Neural progenitor cell (in vitro differentiated cells): Measurements from ENCODE around the gene RAB23. TPM values are rescaled to one million over a fixed set of nuclear protein-coding genes. Genes with fewer than 3 reads are reported as not detected.

Experiments used
- DNase-seq: peaks from one replicate; pipeline ENCODE4 v3.0.0-alpha.2; 2016; ENCODE audit warnings: low spot score
- H2AFZ ChIP-seq: fragments of 200-600 bp; sonication (generic); replicated peaks from 2 replicates; pipeline ENCODE4 v1.6.1; 2016; ENCODE audit warnings: antibody characterized with exemption
- H3F3A ChIP-seq: fragments of 200-600 bp; sonication (generic); 2 replicates; pipeline ENCODE4 v1.6.1; 2016; ENCODE audit warnings: antibody characterized with exemption, low read depth
- H3K27ac ChIP-seq: fragments of 200-600 bp; sonication (generic); 2 replicates; pipeline ENCODE4 v1.5.1; 2016; ENCODE audit warnings: mild to moderate bottlenecking
- H3K27me3 ChIP-seq: fragments of 200-600 bp; sonication (generic); 2 replicates; pipeline ENCODE4 v1.6.1; 2016; ENCODE audit warnings: mild to moderate bottlenecking, moderate library complexity
- H3K36me3 ChIP-seq: fragments of 200-600 bp; sonication (generic); 2 replicates; pipeline ENCODE4 v1.5.1; 2016
- H3K4me1 ChIP-seq: fragments of 200-600 bp; sonication (generic); 2 replicates; pipeline ENCODE4 v1.6.1; 2016; ENCODE audit warnings: mixed run types
- H3K4me2 ChIP-seq: fragments of 200-600 bp; sonication (generic); 2 replicates; pipeline ENCODE4 v1.6.1; 2016
- H3K4me3 ChIP-seq: fragments of 200-600 bp; sonication (generic); 2 replicates; pipeline ENCODE4 v1.5.1; 2016
- H3K79me2 ChIP-seq: fragments of 200-600 bp; sonication (generic); 2 replicates; pipeline ENCODE4 v1.6.1; 2016; ENCODE audit warnings: low read depth
- H3K9ac ChIP-seq: fragments of 200-600 bp; sonication (generic); 2 replicates; pipeline ENCODE4 v1.6.1; 2016
- H3K9me3 ChIP-seq: fragments of 200-600 bp; sonication (generic); 2 replicates; pipeline ENCODE4 v1.5.1; 2016; ENCODE audit warnings: low read depth
- H4K20me1 ChIP-seq: fragments of 200-600 bp; sonication (generic); 2 replicates; pipeline ENCODE4 v1.6.1; 2016; ENCODE audit warnings: low read depth
- H3K27ac Mint-ChIP-seq: 3 replicates; pipeline ENCODE4 v1.8.0; 2021; ENCODE audit warnings: mixed read lengths
- H3K27me3 Mint-ChIP-seq: 2 replicates; pipeline ENCODE4 v1.8.0; 2022; ENCODE audit warnings: low read depth, mild to moderate bottlenecking, inconsistent platforms, moderate library complexity, mixed read lengths; ENCODE audit not compliant: insufficient read depth
- H3K36me3 Mint-ChIP-seq: 3 replicates; pipeline ENCODE4 v1.8.0; 2021; ENCODE audit warnings: mixed read lengths
- H3K4me1 Mint-ChIP-seq: 3 replicates; pipeline ENCODE4 v1.8.0; 2021; ENCODE audit warnings: mixed read lengths
- H3K4me3 Mint-ChIP-seq: 3 replicates; pipeline ENCODE4 v1.8.0; 2021; ENCODE audit warnings: mild to moderate bottlenecking, moderate library complexity, mixed read lengths
- H3K9me3 Mint-ChIP-seq: 3 replicates; pipeline ENCODE4 v1.8.0; 2020; ENCODE audit warnings: mixed read lengths
- EZH2 ChIP-seq: fragments of 200-600 bp; sonication (generic); IDR thresholded peaks from 2 replicates; pipeline ENCODE4 v1.6.1; 2017; ENCODE audit warnings: antibody characterized with exemption, mild to moderate bottlenecking, moderate library complexity
- EZH2phosphoT487 ChIP-seq: fragments of 200-600 bp; sonication (generic); IDR thresholded peaks from 2 replicates; pipeline ENCODE4 v1.6.1; 2017; ENCODE audit warnings: antibody characterized with exemption
- total RNA-seq: library from RNA; depleted of rRNA; stranded (reverse); fragments of >200 nt; gene quantifications from 2 replicates; pipeline ENCODE4 v1.2.3, GENCODE V29; 2015; ENCODE audit warnings: low replicate concordance
- TF ChIP-seq, protein P1 (sequence below): fragments of 200-600 bp; sonication (generic); IDR thresholded peaks from 2 replicates; pipeline ENCODE4 v1.5.1; 2017; ENCODE audit warnings: antibody characterized with exemption, mild to moderate bottlenecking

The RAB23 gene
- total RNA-seq, 1 donor from 2014 or later, result 43.7 TPM

DNA sequence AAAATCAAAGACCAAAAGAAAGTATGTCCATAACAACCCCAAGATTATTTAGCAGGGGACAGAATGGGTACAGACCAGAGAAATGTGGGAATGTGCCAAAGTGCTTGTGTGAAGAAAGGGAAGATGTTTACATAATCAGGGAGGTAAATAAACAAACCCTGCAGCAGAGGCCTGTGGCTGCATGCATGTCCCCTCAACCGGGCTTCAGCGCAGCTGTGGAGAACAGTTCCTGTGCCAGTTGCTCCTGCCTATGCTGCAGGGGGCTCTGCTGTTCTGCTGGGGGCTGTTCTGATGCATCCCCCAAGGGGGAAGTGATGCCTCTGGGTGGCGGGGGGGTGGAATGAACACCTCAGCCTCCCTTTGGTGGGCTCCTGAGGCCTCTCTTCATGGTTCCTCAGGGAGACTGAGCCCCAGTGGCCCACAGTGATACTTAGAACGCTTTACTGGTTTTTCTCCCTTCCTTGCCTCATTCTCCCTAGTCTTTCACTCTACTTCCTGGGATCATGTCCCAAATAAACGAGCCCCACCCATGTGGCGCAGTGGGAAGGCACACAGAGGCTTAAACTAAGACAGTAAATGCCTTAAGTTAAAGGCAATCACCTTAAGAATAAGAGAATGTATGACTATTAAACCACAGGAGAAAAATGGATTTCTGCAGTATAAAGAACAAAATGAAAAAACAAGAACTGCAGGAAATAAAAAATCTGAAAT is 23.0 kb downstream of the RAB23 start:
- H3K4me3 ChIP-seq, result no peak overlapping the region
- no peak overlapping the region for H2AFZ ChIP-seq
- peaks cover 12% of the 10 kb centered on the region for H3K4me1 ChIP-seq
- no peaks in the 10 kb centered on the region for H3K9me3 Mint-ChIP-seq
- peaks cover 23% of the 10 kb centered on the region for H3K79me2 ChIP-seq
- H3K27me3 Mint-ChIP-seq, result peaks cover 2% of the 10 kb centered on the region
- H3K4me2 ChIP-seq, result no peak overlapping the region
- no peak overlapping the region for H3K4me3 Mint-ChIP-seq
- H3K36me3 ChIP-seq, result no peaks in the 10 kb centered on the region
- H3F3A ChIP-seq, result no peaks in the 10 kb centered on the region
- no peak for TF ChIP-seq EZH2
- TF ChIP-seq EZH2phosphoT487, result no peak
- TF ChIP-seq, protein P1, sequence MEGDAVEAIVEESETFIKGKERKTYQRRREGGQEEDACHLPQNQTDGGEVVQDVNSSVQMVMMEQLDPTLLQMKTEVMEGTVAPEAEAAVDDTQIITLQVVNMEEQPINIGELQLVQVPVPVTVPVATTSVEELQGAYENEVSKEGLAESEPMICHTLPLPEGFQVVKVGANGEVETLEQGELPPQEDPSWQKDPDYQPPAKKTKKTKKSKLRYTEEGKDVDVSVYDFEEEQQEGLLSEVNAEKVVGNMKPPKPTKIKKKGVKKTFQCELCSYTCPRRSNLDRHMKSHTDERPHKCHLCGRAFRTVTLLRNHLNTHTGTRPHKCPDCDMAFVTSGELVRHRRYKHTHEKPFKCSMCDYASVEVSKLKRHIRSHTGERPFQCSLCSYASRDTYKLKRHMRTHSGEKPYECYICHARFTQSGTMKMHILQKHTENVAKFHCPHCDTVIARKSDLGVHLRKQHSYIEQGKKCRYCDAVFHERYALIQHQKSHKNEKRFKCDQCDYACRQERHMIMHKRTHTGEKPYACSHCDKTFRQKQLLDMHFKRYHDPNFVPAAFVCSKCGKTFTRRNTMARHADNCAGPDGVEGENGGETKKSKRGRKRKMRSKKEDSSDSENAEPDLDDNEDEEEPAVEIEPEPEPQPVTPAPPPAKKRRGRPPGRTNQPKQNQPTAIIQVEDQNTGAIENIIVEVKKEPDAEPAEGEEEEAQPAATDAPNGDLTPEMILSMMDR, result no peak
- DNase-seq, result no peak
- no peak overlapping the region for H3K9ac ChIP-seq
- no peaks in the 10 kb centered on the region for H3K9me3 ChIP-seq
- H3K27ac Mint-ChIP-seq, result no peak overlapping the region
- H3K4me1 Mint-ChIP-seq, result peaks cover 4% of the 10 kb centered on the region
- H3K36me3 Mint-ChIP-seq, result peaks cover 15% of the 10 kb centered on the region
- no peaks in the 10 kb centered on the region for H3K27me3 ChIP-seq
- peaks cover 15% of the 10 kb centered on the region for H4K20me1 ChIP-seq
- H3K27ac ChIP-seq, result no peak overlapping the region

- no peak overlapping the region for H3K4me3 Mint-ChIP-seq
- no peaks in the 10 kb centered on the region for H3K4me1 ChIP-seq
- H2AFZ ChIP-seq, result no peak overlapping the region
- TF ChIP-seq, protein P1, result no peak
- no peak for TF ChIP-seq EZH2
- TF ChIP-seq EZH2phosphoT487, result no peak
- H3K4me3 ChIP-seq, result no peak overlapping the region
- no peaks in the 10 kb centered on the region for H3K4me1 Mint-ChIP-seq
- H3K36me3 ChIP-seq, result peaks cover 6% of the 10 kb centered on the region
- H3K9me3 Mint-ChIP-seq, result no peaks in the 10 kb centered on the region
- H3K27ac Mint-ChIP-seq, result no peak overlapping the region
- H3F3A ChIP-seq, result no peaks in the 10 kb centered on the region
- H3K27ac ChIP-seq, result no peak overlapping the region
- H3K27me3 ChIP-seq, result no peaks in the 10 kb centered on the region
- H3K9me3 ChIP-seq, result no peaks in the 10 kb centered on the region
- DNase-seq, result no peak
- H3K79me2 ChIP-seq, result no peaks in the 10 kb centered on the region
- no peak overlapping the region for H3K4me2 ChIP-seq
- no peak overlapping the region for H3K9ac ChIP-seq
- no peaks in the 10 kb centered on the region for H4K20me1 ChIP-seq
- peaks cover 9% of the 10 kb centered on the region for H3K36me3 Mint-ChIP-seq
- H3K27me3 Mint-ChIP-seq, result no peaks in the 10 kb centered on the region
These were observed 26.6 kb downstream of the RAB23 start for GRCh38 chr6:57195457-57195856.

DNA sequence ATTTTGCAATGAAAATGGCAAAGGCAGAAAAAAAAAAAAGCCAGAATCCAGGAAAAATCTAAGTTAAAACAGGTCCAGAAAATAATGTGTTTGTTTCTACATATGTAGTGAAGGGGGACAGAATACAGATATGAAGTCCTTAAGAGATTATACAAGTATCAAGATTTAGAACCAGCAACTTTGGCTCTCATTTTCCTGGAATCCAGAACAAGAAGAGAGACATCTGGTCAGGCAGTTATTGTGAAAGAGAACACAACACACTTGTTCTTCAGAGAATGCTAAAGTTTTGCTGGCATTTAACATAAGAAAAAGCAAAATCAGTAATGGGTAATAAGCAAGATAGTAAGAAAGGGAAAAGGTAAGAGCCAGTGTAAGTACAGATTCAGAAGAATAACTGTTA is 28.9 kb downstream of the RAB23 start:
- no peak overlapping the region for H3K27ac ChIP-seq
- H3K4me1 ChIP-seq, result no peaks in the 10 kb centered on the region
- no peak for TF ChIP-seq EZH2phosphoT487
- TF ChIP-seq, protein P1, result no peak
- TF ChIP-seq EZH2, result no peak
- H3K27ac Mint-ChIP-seq, result no peak overlapping the region
- no peak overlapping the region for H2AFZ ChIP-seq
- H3K9ac ChIP-seq, result no peak overlapping the region
- no peak overlapping the region for H3K4me3 ChIP-seq
- no peaks in the 10 kb centered on the region for H3K9me3 ChIP-seq
- H3K4me3 Mint-ChIP-seq, result no peak overlapping the region
- H3K27me3 ChIP-seq, result no peaks in the 10 kb centered on the region
- H3K4me1 Mint-ChIP-seq, result no peaks in the 10 kb centered on the region
- peaks cover 6% of the 10 kb centered on the region for H3K36me3 ChIP-seq
- H3K9me3 Mint-ChIP-seq, result no peaks in the 10 kb centered on the region
- H4K20me1 ChIP-seq, result no peaks in the 10 kb centered on the region
- DNase-seq, result no peak
- no peak overlapping the region for H3K4me2 ChIP-seq
- no peaks in the 10 kb centered on the region for H3K27me3 Mint-ChIP-seq
- no peaks in the 10 kb centered on the region for H3F3A ChIP-seq
- peaks cover 2% of the 10 kb centered on the region for H3K36me3 Mint-ChIP-seq
- H3K79me2 ChIP-seq, result no peaks in the 10 kb centered on the region
